22Rv1 (cell line): ENCODE data around the gene GRAP2.

Source experiments
- H3K27ac ChIP-seq: fragments of 450-650 bp; 2 replicates; pipeline ENCODE4 v1.5.1; 2017
- ZFX ChIP-seq: fragments of 450-650 bp; IDR thresholded peaks from 2 replicates; pipeline ENCODE4 v1.6.1; 2017; ENCODE audit warnings: antibody characterized with exemption, borderline replicate concordance
- TF ChIP-seq, protein P1 (sequence below): fragments of 450-650 bp; IDR thresholded peaks from 2 replicates; pipeline ENCODE4 v1.5.1; 2017; ENCODE audit warnings: mild to moderate bottlenecking

GRAP2 gene

DNA sequence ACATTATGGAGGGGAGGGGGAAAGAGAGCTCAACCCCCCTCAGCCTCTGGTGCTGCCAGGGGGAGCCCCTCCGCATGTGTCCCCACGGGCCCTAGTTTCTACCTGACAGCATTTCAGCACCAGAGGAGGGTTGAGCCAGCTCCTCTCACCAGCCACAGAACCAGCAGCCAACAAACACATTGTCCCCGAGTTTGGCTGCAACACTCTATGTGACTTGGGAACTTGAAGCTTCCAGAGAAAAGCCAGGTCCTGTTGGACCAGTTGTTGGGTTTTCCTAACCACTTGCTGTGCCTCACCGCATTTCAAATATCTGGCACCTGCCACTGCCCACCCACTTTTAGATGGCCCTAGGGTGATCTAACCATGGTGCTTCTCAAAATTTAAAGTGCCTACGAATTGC is 72.8 kb downstream of the GRAP2 start:
- H3K27ac ChIP-seq, result no peak overlapping the region
- no peak for TF ChIP-seq ZFX
- TF ChIP-seq, protein P1, sequence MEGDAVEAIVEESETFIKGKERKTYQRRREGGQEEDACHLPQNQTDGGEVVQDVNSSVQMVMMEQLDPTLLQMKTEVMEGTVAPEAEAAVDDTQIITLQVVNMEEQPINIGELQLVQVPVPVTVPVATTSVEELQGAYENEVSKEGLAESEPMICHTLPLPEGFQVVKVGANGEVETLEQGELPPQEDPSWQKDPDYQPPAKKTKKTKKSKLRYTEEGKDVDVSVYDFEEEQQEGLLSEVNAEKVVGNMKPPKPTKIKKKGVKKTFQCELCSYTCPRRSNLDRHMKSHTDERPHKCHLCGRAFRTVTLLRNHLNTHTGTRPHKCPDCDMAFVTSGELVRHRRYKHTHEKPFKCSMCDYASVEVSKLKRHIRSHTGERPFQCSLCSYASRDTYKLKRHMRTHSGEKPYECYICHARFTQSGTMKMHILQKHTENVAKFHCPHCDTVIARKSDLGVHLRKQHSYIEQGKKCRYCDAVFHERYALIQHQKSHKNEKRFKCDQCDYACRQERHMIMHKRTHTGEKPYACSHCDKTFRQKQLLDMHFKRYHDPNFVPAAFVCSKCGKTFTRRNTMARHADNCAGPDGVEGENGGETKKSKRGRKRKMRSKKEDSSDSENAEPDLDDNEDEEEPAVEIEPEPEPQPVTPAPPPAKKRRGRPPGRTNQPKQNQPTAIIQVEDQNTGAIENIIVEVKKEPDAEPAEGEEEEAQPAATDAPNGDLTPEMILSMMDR, result no peak

DNA sequence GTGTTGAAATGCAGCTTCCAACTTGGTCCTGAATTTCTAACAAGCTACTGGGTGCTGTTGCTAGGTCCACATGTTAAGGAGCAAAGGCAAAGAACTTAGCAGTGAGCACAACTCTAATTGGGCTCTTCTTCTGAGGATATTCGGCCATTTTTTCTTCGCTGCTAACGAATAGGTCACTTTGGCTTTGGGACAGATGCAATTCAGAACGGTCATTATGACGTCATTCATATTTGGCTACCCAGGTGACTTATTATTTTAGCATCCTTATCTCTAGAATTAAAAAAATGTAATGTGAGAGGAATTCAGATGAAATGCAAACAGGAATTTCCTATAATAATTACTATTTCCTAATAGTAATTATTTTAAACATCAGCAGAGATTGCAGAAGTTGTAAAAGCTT is 73.2 kb downstream of the GRAP2 start:
- no peak for TF ChIP-seq ZFX
- TF ChIP-seq, protein P1, result no peak

DNA sequence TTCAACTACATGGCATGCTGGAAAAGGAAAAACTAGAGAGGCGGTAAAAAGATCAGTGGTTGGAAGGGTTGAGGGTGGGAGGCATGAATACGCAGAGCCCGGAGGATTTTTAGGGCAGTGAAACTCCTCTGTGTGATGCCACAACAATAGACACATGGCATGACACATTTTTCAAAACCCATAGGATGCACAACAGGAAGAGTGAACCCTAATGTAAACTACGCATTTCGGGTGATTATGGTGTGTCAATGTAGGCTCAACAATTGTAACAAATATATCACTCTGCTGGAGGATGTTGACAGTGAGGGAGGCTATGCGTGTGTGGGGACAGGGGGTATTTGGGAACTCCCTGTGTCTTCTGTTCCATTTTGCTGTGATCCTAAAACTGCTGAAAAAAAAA is 78.2 kb downstream of the GRAP2 start:
- TF ChIP-seq ZFX, result no peak
- TF ChIP-seq, protein P1, result no peak
- no peak overlapping the region for H3K27ac ChIP-seq

More for the DNA sequence above, 73.2 kb downstream of the GRAP2 start:
- no peak overlapping the region for H3K27ac ChIP-seq

DNA sequence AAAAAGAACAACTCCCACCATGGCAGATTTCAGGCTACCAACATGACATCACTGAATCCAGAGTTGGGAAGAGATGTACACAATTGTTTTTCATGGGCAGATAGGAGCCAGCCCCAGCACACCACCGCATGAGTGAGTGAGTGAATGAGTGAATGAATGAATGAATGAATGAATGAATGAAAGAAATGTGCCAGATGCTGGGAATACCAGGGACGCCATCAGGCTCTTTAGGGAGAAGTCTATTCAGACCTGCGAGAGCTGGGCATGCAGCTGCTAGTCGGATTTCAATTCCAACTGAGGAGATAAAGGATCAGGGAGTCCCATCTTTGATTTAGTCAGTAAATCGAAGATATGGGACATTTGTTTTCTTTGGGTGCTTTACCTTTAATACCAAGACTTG is 78.6 kb downstream of the GRAP2 start:
- no peak for TF ChIP-seq ZFX
- TF ChIP-seq, protein P1, result no peak
- H3K27ac ChIP-seq, result no peak overlapping the region

DNA sequence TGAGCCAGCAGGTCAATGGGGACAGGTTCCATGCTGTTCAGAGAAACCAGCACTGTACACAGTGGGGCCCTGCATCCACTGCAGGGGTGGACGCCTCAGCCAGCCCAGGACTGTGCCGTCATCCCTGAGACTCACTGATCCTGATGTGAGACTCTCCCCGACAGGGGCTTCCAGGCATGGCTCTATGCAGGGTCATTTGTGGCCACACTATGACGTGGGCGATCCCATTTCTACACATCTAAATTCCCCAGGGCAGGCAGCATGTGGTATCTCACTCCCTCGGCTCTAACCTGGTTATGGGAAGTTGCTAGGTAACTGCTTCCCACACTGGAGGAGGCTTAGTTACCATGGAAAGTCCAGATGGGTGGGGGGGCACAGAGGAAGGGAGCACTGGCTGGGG is 79.7 kb downstream of the GRAP2 start:
- TF ChIP-seq, protein P1, result no peak
- TF ChIP-seq ZFX, result no peak
- H3K27ac ChIP-seq, result no peak overlapping the region

DNA sequence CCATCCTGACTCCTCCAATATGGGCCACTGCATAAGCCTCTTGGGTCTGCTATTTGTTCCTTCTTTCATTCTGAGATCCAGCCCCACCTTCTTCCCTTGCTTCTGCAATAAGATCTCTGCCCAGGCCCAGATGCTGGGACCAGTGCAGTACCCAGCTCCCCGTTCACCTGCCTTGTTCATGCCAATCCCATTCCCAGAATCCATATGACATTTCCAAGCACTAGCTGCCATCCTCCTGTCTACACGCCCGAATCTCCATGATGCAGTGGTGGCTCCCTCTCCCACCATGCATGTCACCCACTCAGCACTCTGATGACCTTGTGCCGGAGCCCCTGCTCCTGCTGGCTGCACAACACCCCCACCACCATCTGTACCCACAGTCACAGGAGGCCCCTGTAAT is 82.5 kb downstream of the GRAP2 start:
- TF ChIP-seq ZFX, result no peak
- TF ChIP-seq, protein P1, result no peak
- no peak overlapping the region for H3K27ac ChIP-seq

DNA sequence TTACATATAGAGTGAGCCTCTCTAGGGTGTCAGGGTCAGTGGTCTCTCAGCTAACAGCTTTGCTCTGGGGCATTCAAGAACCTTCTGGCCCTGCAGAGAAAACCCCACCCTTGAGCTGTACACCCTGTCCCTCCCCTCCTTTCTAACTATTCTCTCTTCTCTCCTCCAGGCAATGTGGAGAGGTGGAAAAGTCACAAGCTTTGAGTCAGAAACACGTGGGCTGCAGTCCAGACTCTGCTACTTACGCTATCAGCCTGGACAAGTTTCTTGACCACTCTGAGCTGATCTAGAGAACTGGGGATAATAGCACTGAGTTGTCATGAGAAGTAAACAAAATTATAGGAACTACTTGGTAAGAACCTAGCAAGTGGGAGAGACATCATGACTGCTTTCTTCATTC is 83.1 kb downstream of the GRAP2 start:
- no peak overlapping the region for H3K27ac ChIP-seq
- TF ChIP-seq, protein P1, result no peak
- TF ChIP-seq ZFX, result no peak
